Stimulated activated CD4-positive, alpha-beta T cell treated with anti-CD3 and anti-CD28 coated beads, Interleukin-4, amount 100 ng/mL, for 4 hours (primary cell): Measurements from ENCODE around the gene CLN5.

ENCODE experiments used
- DNase-seq, 2 experiments: peaks; one replicate each; pipeline ENCODE4 v3.0.0-alpha.2; 2020

CLN5 gene

DNA sequence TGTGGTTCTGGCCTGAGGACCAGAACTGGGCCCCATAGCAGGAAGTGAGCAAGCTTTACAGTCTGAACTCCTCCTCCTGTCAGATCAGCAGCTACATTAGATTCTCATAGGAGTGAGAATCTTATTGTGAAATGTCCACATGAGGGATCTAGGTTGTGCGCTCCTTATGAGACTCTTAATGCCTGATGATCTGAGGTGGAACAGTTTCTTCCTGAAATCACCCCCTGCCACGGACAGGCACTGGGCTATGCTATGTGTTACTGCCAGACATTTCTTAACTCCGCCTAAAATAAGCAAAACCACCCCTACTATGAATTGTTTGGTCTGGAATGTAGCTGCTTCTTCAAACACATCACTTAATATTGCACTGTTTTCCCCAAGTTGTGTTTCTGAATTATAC, 30.5 kb downstream of the CLN5 start:
- no peak for DNase-seq

DNA sequence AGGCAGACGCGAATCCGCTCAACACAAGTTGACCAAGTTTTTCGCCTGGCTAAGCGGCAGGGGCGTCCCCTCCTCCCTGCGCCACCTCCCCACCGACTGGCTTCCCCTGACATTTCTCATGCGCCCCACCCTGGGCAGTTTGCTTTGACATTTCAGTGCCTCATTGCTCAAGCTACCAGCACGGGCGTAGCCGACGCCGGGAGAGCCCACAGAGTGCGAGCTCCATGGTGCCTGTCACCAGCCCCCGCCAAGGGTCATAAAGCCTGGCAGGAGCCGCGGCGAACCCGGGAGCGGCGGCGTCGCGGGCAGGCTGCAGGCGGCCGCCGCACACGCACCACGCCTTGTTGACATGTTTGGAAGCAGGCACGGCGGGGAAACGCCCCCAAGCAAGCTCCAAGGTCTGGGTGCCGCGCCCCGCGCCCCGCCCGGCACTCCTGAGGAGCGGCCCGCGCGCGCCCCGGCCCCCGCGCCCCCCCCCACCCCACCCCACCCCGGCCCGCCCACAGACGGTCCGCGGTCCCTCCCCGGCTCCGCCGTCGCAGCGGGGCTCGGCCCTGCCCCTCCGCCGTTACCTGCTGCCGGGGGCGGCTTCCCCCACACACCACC, 34.5 kb downstream of the CLN5 start:
- DNase-seq: peak; percentile 66 to 72

DNA sequence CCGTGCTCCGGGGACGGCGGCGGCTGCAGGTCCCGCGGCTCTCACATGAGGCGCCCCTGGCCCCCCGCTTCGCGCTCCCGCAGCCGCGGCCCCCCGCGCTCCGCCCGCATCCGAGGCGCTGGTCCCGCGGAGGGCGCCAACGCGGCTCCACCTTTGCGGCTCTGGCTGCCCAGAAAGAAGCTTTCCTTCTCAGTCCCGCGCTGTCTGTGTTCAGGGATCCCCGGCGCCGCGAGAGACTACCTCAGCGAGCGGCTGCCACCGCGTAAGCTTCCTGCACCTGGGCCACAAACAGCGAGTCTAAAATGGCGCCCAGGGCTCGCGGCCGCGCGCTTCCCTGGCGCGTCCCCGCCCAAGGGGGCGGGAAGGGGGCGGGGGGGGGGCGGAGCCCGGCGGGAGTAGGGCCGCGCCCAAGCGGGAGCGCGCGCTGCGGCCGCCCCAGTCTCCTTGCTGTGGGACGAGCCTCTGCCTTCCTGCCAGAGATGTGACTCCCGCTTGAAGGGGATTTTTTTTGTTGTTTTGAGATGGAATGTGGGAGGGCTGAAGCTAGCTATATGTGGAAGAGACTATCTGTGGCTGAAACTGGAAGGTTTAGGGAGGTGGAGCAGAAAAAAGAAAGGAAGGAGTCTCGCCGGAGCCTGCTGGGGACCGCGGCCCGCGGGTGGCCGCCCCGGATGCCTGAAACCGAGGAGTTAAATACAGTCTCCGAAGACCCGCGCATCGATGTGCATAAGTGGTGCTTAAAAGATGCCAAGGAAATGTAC, 35.2 kb downstream of the CLN5 start, which contains the start of gene FBXL3:
FBXL3 (minus strand) TSS at position 299 of the 761 bp plus-strand sequence. CDS start 5,299 bp downstream, outside the sequence.
- DNase-seq: peak; percentile 77 to 80

DNA sequence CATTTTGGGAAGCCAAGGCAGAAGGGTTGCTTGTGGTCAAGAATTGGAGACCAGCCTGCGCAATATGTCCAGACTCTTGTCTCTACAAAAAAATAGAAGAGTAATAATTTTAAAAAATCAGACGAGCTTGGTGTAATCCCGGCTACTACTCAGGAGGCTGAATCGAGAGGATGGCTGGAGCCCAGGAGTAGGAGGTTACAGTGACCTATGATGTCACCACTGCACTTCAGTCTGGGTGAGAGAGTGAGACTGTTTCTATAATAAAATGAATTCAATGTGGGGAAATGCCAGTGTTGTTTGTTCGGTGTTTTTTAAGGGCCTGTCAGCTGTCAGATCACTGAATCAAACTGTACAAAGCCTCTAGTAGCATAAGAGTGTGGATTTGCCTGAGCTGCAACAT, 36.3 kb downstream of the CLN5 start:
- DNase-seq: no peak

DNA sequence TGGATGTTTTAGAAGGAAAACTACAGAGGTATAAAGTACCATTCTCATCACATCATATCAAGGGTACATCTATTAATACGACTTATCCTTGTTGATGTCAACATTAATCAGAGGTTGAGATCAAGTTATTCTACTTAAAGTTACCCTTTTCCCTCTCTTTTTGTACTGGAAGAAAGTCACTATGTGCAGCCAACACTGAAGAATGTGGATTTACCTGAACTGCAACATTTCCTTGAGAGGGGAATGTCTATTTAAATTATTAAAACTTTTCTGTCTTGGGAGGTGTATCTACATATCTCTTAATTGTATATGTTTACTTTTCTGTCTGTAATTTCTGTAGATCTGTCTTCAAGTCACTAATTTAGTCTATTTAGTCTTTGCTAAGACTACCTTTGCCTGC, 37.6 kb downstream of the CLN5 start:
- no peak for DNase-seq

DNA sequence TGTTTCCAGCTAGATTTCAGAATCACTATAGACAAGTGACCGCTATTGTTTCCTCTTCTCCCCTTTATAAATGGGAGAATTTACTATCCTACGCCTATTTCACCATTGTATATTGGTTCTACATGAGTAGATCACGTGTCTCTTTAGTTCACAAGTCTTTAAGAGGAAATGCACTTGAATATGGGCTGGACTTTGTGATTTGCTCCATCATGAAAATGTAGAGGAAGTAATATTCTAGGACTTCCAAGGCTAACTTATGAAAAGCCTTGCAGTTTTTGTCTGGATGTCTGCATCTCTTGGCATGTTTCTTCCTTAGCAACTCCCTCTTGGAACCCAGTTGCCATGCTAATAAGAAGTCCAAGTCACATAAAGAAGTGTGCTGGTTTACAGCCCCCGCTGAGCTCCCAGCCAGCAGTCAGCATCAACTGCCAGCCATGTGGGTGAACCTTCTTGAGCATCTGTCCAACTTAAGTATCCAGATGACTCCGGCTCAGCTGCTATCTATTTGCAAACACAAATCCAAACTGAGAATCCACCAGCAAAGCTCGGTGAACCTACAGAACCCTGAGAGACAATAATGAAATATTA, 39.9 kb downstream of the CLN5 start:
- DNase-seq: no peak

DNA sequence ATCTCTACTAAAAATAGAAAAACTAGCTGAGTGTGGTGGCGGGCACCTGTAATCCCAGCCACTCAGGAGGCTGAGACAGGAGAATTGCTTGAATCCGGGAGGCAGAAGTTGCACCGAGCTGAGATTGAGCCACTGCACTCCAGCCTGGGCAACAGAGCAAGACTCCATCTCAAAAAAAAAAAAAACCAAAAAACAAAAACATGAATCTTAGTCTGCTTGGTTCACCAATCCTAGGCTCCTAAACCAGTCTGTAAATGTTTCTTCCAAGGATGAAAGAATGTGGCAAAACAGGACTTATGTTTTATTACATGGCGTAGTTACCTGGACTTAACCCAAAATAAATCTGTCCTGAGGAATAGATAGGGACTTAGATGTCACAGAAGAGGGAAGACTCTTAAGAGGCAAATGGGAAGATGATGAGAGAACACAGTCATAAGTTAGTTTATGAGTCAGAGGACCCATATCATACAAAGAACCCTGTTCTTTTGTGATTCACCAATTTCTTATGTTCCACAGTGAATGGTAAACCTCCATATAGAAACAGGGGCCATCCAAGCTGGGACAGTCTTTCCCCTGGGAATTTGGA, 41.9 kb downstream of the CLN5 start:
- no peak for DNase-seq

DNA sequence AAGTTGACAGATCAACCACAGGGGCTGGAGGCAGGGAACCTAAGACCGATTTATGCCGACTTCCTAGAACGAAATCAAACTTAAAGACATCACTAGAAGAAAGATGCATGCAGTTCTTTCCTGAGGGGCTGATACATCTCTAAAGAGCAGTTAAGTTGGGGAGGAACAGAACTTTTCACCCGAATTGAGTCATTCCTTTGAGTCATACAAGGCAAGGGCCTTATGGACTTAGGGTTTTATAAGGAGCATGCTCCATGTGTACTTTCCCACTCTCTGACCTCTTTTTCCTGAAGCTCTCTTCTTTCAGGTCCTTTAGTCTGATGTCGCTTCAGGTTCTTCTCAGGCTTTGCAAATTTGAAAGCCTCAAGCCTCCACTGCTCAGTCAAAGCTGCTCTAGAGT, 43.0 kb downstream of the CLN5 start:
- DNase-seq: no peak

DNA sequence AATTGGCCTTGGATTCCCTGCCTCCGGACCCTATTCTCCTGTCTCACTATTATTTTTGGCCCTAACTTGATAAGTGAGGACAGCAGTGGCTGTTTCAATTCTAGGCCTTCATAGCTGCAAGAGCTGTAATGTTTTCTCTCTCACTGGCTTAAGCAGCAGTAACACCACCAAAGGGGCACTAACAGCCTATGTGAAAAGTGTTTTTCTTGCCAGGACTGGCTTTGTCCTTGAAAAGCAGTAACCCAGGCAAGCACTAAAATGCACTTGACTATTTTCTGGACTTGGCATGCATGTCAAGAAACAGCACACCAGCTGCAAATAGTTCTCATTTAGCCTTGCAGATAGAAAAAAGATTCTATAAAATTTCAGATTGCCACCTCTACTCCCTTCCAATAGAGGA, 44.4 kb downstream of the CLN5 start:
- no peak for DNase-seq

DNA sequence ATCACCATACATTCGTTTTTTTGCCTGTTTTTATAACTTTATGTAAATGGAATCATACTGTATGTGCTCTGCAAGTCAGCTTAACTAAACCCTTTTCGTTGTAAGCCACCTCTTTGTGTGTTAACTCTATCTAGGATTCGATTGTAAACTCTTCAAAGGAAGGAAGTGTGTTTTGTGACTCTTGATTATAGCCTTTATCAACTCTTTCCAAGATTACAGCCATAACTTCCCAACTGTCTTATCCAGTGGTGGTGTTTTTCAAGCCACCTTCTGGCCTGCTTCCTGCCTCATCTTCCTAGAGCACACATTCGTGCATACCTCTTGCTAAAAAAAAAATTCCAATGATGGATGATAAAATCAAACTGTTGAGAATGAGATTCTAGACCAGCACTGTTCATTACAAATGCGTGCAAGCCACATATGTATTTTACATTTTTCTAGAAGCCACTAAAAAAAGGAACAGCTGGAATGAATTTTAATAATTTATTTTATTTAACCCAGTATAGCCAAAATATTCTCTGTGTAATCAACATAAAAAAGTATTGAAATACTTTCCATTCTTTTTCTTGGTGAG, 47.1 kb downstream of the CLN5 start:
- no peak for DNase-seq

DNA sequence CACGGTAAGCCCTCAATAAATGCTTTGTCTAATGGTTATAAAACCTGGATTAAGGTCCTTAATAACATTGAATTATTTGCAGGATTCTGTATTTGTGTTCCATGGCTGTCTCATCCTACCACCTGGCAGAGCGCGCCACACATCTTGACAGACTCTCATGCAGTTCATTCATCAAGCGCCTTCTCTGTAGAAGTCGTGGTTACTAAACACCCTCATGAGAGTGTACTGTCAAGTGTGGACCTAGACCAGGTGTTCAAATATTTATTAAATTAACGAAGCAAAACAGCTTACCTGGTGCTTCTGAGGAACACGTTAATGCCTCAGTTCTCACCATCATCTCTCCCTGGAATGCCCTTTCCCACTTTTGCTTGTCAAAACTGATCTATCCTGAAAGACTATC, 48.2 kb downstream of the CLN5 start:
- DNase-seq: no peak

DNA sequence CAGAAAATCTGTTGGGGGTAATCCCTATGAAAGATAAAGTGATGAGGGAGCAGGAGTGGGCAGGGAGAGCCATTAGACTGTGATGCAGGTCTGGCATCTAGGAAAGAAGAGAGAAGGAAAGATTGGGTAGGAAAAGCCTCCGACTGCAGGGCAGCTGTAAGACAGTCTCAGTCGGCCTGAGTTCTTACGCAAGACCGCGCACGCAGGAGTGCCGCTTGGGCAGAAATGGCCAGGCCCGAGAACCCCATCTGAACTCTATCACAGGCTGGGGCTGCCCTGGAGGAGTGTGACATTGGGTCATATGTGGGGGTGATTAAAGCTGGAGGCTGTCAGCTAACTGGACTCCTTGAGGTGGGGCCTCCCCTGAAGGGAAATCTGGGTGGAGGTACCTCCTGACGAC, 49.0 kb downstream of the CLN5 start:
- no peak for DNase-seq

DNA sequence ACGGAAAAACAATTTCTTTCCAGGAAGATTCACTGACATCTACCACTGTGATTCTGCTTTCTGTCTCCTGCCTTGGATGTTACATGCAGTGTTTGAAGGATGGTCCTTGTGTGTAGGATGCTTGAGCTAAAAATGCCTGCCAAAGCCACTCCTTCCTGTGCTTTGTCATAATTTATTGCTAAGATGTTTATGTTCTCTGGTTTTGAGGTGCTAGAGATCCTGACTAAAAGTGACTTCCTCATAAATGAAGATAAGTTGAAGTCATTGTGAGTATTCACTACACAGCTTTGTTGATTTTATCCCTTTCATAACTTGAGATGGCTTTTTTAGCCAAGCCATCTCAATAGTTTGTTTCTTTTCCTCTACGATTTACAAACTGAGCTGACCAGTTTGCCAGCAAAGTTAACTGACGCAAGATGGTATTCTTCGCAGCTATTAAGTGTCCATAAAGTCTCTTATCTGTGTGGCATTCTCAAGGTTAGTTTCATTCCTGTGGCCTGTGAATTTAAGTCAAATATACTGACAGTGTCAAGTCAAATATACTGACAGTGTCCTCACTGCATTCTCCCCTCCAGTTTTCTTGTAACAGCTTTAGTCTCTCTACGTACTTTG, 50.8 kb downstream of the CLN5 start:
- DNase-seq: no peak

DNA sequence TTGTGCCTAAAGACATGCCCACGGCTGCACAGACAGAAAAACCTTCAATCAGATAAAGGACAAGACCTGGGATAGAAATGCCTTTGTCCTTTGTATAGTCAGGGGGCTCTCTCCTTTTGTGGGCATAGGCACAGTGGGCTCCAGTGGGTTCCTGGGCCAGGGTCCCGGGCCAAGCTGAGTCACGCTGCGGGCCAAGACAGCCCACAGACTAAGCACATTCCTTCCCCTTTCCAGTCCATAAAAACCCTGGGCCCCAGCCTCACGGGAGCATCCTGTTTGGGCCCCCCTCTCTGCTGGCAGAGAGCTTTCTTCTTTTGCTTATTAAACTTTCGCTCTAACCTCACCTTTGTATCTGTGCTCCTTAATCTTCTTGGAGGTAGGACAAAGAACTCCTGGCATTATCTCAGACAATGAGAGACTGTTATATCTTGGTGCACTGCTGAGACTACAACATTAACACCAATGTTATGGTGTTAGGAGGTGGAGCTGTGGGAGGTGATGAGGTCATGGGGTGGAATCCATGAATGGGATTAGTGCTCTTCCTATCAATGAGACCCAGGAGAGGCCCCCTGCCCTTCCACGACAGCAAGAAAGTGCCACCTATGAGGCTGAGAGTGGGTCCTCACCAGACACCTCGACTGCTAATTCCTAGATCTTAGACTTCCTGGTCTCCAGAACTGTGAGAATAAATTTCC, 55.9 kb downstream of the CLN5 start:
- DNase-seq: no peak

DNA sequence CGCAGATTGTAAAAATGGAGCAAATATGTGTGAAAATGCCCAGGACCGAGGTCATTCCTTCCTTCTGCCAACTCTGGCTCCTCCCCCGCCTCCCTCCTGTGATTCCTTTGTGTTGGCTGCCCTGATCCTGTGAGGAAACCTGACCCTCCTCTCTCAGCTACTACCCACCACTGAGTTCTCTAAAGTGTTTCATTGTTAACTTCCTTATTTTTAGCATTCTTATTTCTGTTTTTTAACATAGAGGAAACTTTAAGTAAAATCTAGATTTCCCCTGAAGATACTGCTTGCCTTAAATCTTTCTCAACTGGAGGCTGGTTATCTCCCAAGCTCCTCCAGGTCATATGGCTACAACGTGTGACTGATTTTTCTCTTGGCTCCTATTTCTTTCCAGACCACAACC, 56.8 kb downstream of the CLN5 start:
- no peak for DNase-seq

DNA sequence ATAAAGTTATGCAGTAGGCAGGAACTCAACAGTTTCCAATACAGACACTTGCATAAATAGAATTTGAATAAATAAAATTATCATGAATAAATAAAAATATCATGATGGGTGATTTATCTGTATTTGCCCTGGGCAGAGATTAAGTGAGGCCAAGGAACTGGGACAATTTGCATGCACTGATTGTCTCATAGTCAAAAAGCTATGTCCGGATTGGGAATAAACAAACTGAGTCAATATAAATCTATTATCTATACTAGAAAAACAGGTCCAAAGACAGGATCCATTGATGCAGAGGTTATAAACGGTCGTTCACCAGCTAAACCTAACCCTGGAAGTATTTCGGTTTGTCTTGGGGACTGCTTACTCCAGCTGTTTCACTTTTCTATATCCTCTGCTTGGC, 61.3 kb downstream of the CLN5 start:
- DNase-seq: no peak
